Measurements from ENCODE around the gene IL1RAP. TPM values are rescaled to one million over a fixed set of nuclear protein-coding genes. Genes with fewer than 3 reads are reported as not detected.
A peak's percentile ranks its signal among the peaks of the same experiment; 100 is the strongest.

The IL1RAP gene
- total and polyA plus RNA-seq, 2 donors (not counting 3 experiments of a cell fraction or from before 2014, with no cell fraction given): 4.3 to 9.2 TPM

- BruUV-seq (replicated peaks): no TSS peak
- no peaks in the 10 kb centered on the region for H3K9me1 ChIP-seq (replicated peaks; ENCODE audit: control insufficient read depth, extremely low read depth, insufficient read depth, low read length)
- H3K9me3 ChIP-seq (replicated peaks; ENCODE audit: control insufficient read depth, insufficient read depth, low read length): no peaks in the 10 kb centered on the region
- no peaks in the 10 kb centered on the region for H4K20me1 ChIP-seq (replicated peaks; ENCODE audit: control insufficient read depth, extremely low read depth, insufficient read depth, low read length)
- peaks cover 0 to 2% of the 10 kb centered on the region in 2 experiments for H3K27me3 ChIP-seq (ENCODE audit: control insufficient read depth in 2 of 2, insufficient read depth in 2 of 2, low read length in 2 of 2)
- H3K79me2 ChIP-seq (ENCODE audit: control insufficient read depth, insufficient read depth, low read length): no peaks in the 10 kb centered on the region
- POLR2A ChIA-PET: no interaction called here
- intact Hi-C loops (cut with micrococcal nuclease) (no loop called here), dilution Hi-C loops (cut with MboI; ENCODE audit: extremely low pct_ligation_motif_present, low sequenced_read_pairs) (no loop called here)
- no peak overlapping the region for H3K4me3 ChIP-seq (replicated peaks in 1 of 3; ENCODE audit: insufficient read depth in 1 of 3, low read depth in 1 of 3, low read length in 3 of 3)
- FAIRE-seq (peak; percentile 38), DNase-seq (ENCODE audit: low read depth, low spot score) (no peak)
- no peak for TF ChIP-seq POLR2A (IDR thresholded peaks at IDR 0.05; ENCODE audit: low read depth, low read length)
- TF ChIP-seq FOS (IDR thresholded peaks at IDR 0.05; ENCODE audit: borderline replicate concordance, insufficient read depth, low read length): no peak
- TF ChIP-seq GATA2 (IDR thresholded peaks at IDR 0.05; ENCODE audit: insufficient read depth, insufficient read length, low read depth, low read length): no peak
- TF ChIP-seq POLR2AphosphoS5 (IDR thresholded peaks at IDR 0.05; ENCODE audit: insufficient read depth, low read depth, low read length): no peak
- TF ChIP-seq MAX (IDR thresholded peaks at IDR 0.05; ENCODE audit: insufficient read depth, insufficient read length): no peak
- no peak for TF ChIP-seq CTCF (IDR thresholded peaks at IDR 0.05; ENCODE audit: extremely low read depth in 1 of 2, insufficient read depth in 1 of 2, low read depth in 1 of 2, low read length in 2 of 2)
- no peak for TF ChIP-seq JUN (IDR thresholded peaks at IDR 0.05; ENCODE audit: borderline replicate concordance, insufficient read depth, insufficient read length, low read depth)
- TF ChIP-seq EZH2 (IDR thresholded peaks at IDR 0.05; ENCODE audit: borderline replicate concordance, low read depth, low read length, severe bottlenecking): no peak
- TF ChIP-seq MYC (IDR thresholded peaks at IDR 0.05; ENCODE audit: low read depth, low read length): no peak
- CTCF ChIA-PET: interaction anchor here (0.8 to 2.6 kb wide), 8 partner anchors 9 to 538 kb away, joined by 3 to 13 read pairs (median 3); partner anchors contain the start of genes CLDN1 and IL1RAP
- H3K4me1 ChIP-seq (ENCODE audit: control insufficient read depth, extremely low read depth, insufficient read depth, low read length): no peaks in the 10 kb centered on the region
- no peak overlapping the region for H2AFZ ChIP-seq (ENCODE audit: low read depth, low read length)
- no peak overlapping the region for H3K27ac ChIP-seq (ENCODE audit: insufficient read depth, low read depth, low read length)
- no peaks in the 10 kb centered on the region for H3K36me3 ChIP-seq (ENCODE audit: control insufficient read depth in 2 of 2, extremely low read depth in 1 of 2, insufficient read depth in 2 of 2, low read length in 2 of 2)
- no peak overlapping the region for H3K9ac ChIP-seq (replicated peaks; ENCODE audit: extremely low read depth, insufficient read depth, low read length)
- H3K4me2 ChIP-seq (ENCODE audit: insufficient read depth, low read length): no peak overlapping the region
These were observed 8.4 kb upstream of the IL1RAP start for GRCh38 chr3:190505381-190506003.

All from endothelial cell of umbilical vein (primary cell).